Testis (tissue), 2 donors: ENCODE results near the gene AFAP1.

Experiments used
- POLR2A ChIP-seq: fragments of 450-650 bp; IDR thresholded peaks from one replicate; pipeline ENCODE4 v1.6.1; 2017; ENCODE audit warnings: antibody characterized with exemption, mild to moderate bottlenecking, moderate library complexity
- TF ChIP-seq, protein P1 (sequence below), 3 experiments: fragments of 450-650 bp in 2 of 3; fragments of 200-600 bp in 1 of 3; sonication (generic) in 1 of 3; IDR thresholded peaks; one replicate each; pipeline ENCODE4 v1.5.1; 2016 to 2019; ENCODE audit warnings: antibody characterized with exemption in 3 of 3, mild to moderate bottlenecking in 2 of 3, moderate library complexity in 1 of 3

DNA sequence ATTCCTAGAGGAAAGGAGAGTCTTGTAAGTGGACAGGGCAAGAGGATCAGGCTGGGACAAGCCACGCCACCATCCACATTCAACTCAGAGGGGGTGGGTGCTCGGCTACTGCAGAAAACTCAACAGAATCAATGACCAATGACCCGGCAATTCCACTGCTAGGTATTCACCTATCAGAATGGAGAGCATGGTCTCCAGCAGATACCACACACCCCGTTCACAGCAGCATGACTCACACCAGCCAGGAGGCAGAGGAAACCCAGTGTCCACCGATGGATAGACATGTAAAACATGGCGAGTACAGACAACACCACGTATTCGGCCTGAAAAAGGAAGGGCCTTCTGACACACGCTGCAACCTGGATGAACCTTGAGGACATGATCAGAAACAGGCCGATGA, 175.9 kb downstream of the AFAP1 start:
- TF ChIP-seq, protein P1, sequence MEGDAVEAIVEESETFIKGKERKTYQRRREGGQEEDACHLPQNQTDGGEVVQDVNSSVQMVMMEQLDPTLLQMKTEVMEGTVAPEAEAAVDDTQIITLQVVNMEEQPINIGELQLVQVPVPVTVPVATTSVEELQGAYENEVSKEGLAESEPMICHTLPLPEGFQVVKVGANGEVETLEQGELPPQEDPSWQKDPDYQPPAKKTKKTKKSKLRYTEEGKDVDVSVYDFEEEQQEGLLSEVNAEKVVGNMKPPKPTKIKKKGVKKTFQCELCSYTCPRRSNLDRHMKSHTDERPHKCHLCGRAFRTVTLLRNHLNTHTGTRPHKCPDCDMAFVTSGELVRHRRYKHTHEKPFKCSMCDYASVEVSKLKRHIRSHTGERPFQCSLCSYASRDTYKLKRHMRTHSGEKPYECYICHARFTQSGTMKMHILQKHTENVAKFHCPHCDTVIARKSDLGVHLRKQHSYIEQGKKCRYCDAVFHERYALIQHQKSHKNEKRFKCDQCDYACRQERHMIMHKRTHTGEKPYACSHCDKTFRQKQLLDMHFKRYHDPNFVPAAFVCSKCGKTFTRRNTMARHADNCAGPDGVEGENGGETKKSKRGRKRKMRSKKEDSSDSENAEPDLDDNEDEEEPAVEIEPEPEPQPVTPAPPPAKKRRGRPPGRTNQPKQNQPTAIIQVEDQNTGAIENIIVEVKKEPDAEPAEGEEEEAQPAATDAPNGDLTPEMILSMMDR (IDR thresholded peaks at IDR 0.05), result no peak
- no peak for TF ChIP-seq POLR2A
